NCI-H748 treated with DMSO at 0.1 percent for 48 hours (cell line): Measurements from ENCODE around the gene SLC66A1.

Source experiments
- DNase-seq: peaks from one replicate; lab custom pipeline; 2025; lab: John Stamatoyannopoulos, UW

The SLC66A1 gene

GRCh38 chr1:19377812-19378718 is 65.9 kb downstream of the SLC66A1 start:
- no peak for DNase-seq
